DMS114 treated with DMSO at 0.1 percent for 48 hours (cell line): ENCODE measurements around the gene ZNF618.
"Not testable (repeated sequence)": the region's sequence is repeated elsewhere in the genome, so short reads cannot be mapped to it uniquely, and the experiment has no call there.

Source experiments
- DNase-seq: peaks from one replicate; lab custom pipeline; 2025; ENCODE audit not compliant: unreplicated experiment; lab: John Stamatoyannopoulos, UW

Gene ZNF618

GRCh38 chr9:113984639-113985380 lies 108.7 kb downstream of the ZNF618 start:
- no peak for DNase-seq

GRCh38 chr9:113985968-113986585 lies 110.0 kb downstream of the ZNF618 start:
- DNase-seq, result no peak

GRCh38 chr9:113986931-113987330 lies 110.8 kb downstream of the ZNF618 start:
- no peak for DNase-seq

GRCh38 chr9:113987526-113987925 lies 111.4 kb downstream of the ZNF618 start:
- DNase-seq, result no peak

- DNase-seq, result no peak
These were observed 112.4 kb downstream of the ZNF618 start for GRCh38 chr9:113988385-113989016.

- no peak for DNase-seq
These were observed 113.1 kb downstream of the ZNF618 start for GRCh38 chr9:113989017-113989713.

GRCh38 chr9:113989714-113990569 lies 113.8 kb downstream of the ZNF618 start:
- no peak for DNase-seq

GRCh38 chr9:113990570-113990907 lies 114.4 kb downstream of the ZNF618 start:
- no peak for DNase-seq

GRCh38 chr9:113990975-113991471 lies 114.9 kb downstream of the ZNF618 start:
- DNase-seq, result no peak

GRCh38 chr9:113991714-113992113 lies 115.6 kb downstream of the ZNF618 start:
- DNase-seq, result no peak

GRCh38 chr9:113992276-113992951 lies 116.3 kb downstream of the ZNF618 start:
- DNase-seq, result no peak

GRCh38 chr9:113992994-113993393 lies 116.9 kb downstream of the ZNF618 start:
- no peak for DNase-seq

- no peak for DNase-seq
These were observed 117.9 kb downstream of the ZNF618 start for GRCh38 chr9:113993838-113994540.

- DNase-seq, result no peak
These were observed 119.3 kb downstream of the ZNF618 start for GRCh38 chr9:113995401-113995800.

- DNase-seq, result no peak
These were observed 119.9 kb downstream of the ZNF618 start for GRCh38 chr9:113995963-113996362.

GRCh38 chr9:113996531-113997001 lies 120.5 kb downstream of the ZNF618 start:
- no peak for DNase-seq

GRCh38 chr9:113997064-113997463 lies 121.0 kb downstream of the ZNF618 start:
- not testable (repeated sequence) for DNase-seq

- DNase-seq, result no peak
These were observed 121.5 kb downstream of the ZNF618 start for GRCh38 chr9:113997610-113998009.

- DNase-seq, result no peak
These were observed 122.0 kb downstream of the ZNF618 start for GRCh38 chr9:113998114-113998513.
